Activated CD4-positive, alpha-beta T cell treated with anti-CD3 and anti-CD28 coated beads for 1 hour (primary cell): ENCODE data around the gene ANKRD45.
"Not testable (repeated sequence)": the region's sequence is repeated elsewhere in the genome, so short reads cannot be mapped to it uniquely, and the experiment has no call there.

ENCODE experiments used
- DNase-seq: peaks from one replicate; pipeline ENCODE4 v3.0.0-alpha.2; 2020

The ANKRD45 gene

GRCh38 chr1:173568483-173568882 is 101.2 kb downstream of the ANKRD45 start:
- DNase-seq: no peak

- DNase-seq: not testable (repeated sequence)
Observed at GRCh38 chr1:173563846-173564245, 105.8 kb downstream of the ANKRD45 start.

GRCh38 chr1:173562813-173563212 is 106.8 kb downstream of the ANKRD45 start:
- no peak for DNase-seq

- no peak for DNase-seq
Observed at GRCh38 chr1:173561263-173561662, 108.4 kb downstream of the ANKRD45 start.

GRCh38 chr1:173560285-173560880 is 109.3 kb downstream of the ANKRD45 start:
- DNase-seq: no peak
